ENCODE measurements around the gene ZNF24. TPM values are rescaled to one million over a fixed set of nuclear protein-coding genes. Genes with fewer than 3 reads are reported as not detected.
A peak's percentile ranks its signal among the peaks of the same experiment; 100 is the strongest.

The ZNF24 gene
- total RNA-seq, 1 donor from 2014 or later, result 54.7 TPM

DNA sequence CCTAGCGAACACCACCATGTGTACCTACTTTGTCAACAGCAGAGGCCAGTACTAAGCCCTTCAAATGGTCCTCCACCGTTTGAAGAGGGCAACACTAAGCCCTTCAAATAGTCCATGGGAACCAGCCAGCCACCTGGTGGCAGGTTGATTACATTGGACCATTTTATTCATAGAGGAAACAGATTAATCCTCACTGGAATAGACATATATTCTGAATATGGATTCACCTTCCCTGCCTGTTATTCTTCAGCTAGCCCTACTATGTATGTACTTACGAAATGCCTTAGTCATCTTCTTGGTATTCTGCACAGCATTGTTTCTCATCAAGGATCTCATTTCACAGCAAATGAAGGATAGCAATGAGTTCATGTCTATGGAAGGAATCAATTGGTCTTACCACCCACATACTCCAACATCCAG lies 42.9 kb upstream of the ZNF24 start:
- intact Hi-C loops (cut with DNase I), result no loop called here
- Histone ChIP-seq H3K36me3 (no peaks in the 10 kb centered on the region), H3K27me3 (no peaks in the 10 kb centered on the region), H3K27ac (no peak overlapping the region), H3K4me1 (peaks cover 5% of the 10 kb centered on the region), H3K4me3 (no peak overlapping the region), H3K9me3 (no peaks in the 10 kb centered on the region)
- DNase-seq (no peak), ATAC-seq (peak; percentile 62)
- TF ChIP-seq, protein P1, sequence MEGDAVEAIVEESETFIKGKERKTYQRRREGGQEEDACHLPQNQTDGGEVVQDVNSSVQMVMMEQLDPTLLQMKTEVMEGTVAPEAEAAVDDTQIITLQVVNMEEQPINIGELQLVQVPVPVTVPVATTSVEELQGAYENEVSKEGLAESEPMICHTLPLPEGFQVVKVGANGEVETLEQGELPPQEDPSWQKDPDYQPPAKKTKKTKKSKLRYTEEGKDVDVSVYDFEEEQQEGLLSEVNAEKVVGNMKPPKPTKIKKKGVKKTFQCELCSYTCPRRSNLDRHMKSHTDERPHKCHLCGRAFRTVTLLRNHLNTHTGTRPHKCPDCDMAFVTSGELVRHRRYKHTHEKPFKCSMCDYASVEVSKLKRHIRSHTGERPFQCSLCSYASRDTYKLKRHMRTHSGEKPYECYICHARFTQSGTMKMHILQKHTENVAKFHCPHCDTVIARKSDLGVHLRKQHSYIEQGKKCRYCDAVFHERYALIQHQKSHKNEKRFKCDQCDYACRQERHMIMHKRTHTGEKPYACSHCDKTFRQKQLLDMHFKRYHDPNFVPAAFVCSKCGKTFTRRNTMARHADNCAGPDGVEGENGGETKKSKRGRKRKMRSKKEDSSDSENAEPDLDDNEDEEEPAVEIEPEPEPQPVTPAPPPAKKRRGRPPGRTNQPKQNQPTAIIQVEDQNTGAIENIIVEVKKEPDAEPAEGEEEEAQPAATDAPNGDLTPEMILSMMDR (IDR thresholded peaks at IDR 0.05), result no peak

DNA sequence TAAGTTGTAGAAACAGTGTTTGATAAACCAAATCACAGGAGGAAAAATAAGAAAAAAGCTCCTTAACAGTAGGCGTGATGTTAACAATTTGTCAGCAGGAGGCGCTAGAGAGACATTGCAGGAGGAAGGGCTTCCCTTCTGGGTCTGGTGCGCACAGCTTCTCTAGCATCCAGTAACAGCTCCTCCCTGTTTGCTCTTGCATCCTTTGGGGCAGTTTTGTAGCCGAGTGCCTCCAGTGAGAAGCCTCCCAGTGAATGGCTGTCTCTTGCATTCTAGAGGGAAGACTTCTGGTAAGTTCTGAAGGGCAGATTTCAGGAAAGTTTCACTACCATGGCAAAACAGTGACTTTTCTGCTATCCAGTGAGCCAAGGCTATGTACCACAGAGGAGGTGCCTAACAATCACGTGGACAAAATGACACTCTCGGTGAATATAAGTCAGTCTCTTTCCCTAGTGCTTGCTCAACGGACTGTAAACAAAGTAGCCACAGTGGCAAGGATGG lies 42.4 kb upstream of the ZNF24 start:
- DNase-seq, result no peak
- intact Hi-C loops (cut with DNase I), result no loop called here
- no peaks in the 10 kb centered on the region for H3K9me3 ChIP-seq
- TF ChIP-seq, protein P1 (IDR thresholded peaks at IDR 0.05), result peak; percentile 94
- no peak overlapping the region for H3K4me3 ChIP-seq
- peak; percentile 95 for ATAC-seq
- H3K4me1 ChIP-seq, result peaks cover 5% of the 10 kb centered on the region
- no peaks in the 10 kb centered on the region for H3K36me3 ChIP-seq
- H3K27ac ChIP-seq, result no peak overlapping the region
- H3K27me3 ChIP-seq, result no peaks in the 10 kb centered on the region

DNA sequence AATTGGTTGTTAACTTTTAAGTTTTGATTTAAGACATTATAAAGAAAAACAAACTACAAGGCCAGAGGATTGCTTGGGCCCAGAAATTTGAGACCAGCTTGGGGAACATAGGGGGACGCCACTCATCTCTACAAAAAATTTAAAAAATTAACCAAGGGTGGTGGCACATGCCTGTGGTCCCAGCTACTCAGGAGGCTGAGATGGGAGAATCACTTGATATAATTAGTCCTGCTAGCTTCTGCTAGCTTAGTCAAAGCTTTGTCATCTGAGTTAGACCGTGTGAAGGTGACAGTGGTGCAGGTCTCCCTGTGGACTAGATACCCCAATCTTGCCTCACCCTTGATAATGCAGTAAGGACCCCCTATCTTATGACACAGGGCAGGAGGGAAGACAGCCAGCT lies 38.9 kb upstream of the ZNF24 start:
- Histone ChIP-seq H3K27ac (no peak overlapping the region), H3K9me3 (no peaks in the 10 kb centered on the region), H3K36me3 (no peaks in the 10 kb centered on the region), H3K4me1 (peaks cover 5% of the 10 kb centered on the region), H3K27me3 (no peaks in the 10 kb centered on the region), H3K4me3 (no peak overlapping the region)
- intact Hi-C loops (cut with DNase I), result no loop called here
- TF ChIP-seq, protein P1 (IDR thresholded peaks at IDR 0.05), result no peak
- DNase-seq, result no peak
- ATAC-seq, result no peak

DNA sequence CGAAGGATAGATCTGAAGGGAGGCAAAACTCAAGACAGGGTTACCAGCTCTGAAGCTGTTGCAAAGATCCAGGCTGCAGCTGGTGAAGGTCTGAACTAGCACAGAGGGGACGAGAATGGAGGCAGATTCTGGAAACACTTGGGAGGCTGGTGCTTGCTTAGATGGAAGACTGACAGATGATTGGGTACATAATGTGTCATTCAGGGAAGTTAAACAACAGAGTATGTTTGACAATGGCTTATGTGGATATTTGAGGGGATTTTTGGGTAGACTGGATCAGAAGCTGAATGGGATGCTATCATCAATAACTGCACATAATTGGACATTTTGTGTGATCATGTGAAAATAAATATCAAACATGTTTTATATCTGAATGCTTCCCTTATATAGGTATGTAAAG lies 35.2 kb upstream of the ZNF24 start:
- peaks cover 5% of the 10 kb centered on the region for H3K4me1 ChIP-seq
- DNase-seq (no peak), ATAC-seq (no peak)
- TF ChIP-seq, protein P1 (IDR thresholded peaks at IDR 0.05), result no peak
- H3K36me3 ChIP-seq, result no peaks in the 10 kb centered on the region
- no peaks in the 10 kb centered on the region for H3K9me3 ChIP-seq
- no peaks in the 10 kb centered on the region for H3K27me3 ChIP-seq
- H3K4me3 ChIP-seq, result no peak overlapping the region
- no peak overlapping the region for H3K27ac ChIP-seq
- intact Hi-C loops (cut with DNase I), result no loop called here

DNA sequence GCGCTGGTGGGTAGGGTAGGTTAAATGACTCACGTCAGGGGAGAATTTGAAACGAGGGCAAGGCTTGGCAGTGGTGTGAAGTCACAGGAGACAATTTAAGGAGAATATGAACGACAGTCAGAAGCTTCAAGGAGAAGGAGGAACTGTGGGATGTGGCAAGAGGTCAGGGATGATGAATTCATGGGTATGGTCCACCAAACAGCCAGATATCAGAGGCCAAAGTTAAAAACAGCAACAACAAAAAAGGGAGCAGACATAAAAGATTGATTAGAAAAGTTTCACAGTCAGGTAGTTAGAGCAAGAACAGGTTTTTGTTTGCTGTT lies 34.3 kb upstream of the ZNF24 start:
- no peak overlapping the region for H3K27ac ChIP-seq
- intact Hi-C loops (cut with DNase I), result no loop called here
- no peak for DNase-seq
- TF ChIP-seq, protein P1 (IDR thresholded peaks at IDR 0.05), result no peak
- no peaks in the 10 kb centered on the region for H3K36me3 ChIP-seq
- no peaks in the 10 kb centered on the region for H3K9me3 ChIP-seq
- H3K4me1 ChIP-seq, result peaks cover 5% of the 10 kb centered on the region
- H3K4me3 ChIP-seq, result no peak overlapping the region
- no peak for ATAC-seq
- H3K27me3 ChIP-seq, result no peaks in the 10 kb centered on the region
